GM12874 (cell line): ENCODE data around the gene POU2F1.

Experiments
- TF ChIP-seq, protein P1 (sequence below): IDR thresholded peaks from 2 replicates; pipeline ENCODE4 v1.5.1; 2011; ENCODE audit warnings: low read depth, mild to moderate bottlenecking, control low read depth, low read length, moderate library complexity; ENCODE audit not compliant: insufficient read depth

The POU2F1 gene

DNA sequence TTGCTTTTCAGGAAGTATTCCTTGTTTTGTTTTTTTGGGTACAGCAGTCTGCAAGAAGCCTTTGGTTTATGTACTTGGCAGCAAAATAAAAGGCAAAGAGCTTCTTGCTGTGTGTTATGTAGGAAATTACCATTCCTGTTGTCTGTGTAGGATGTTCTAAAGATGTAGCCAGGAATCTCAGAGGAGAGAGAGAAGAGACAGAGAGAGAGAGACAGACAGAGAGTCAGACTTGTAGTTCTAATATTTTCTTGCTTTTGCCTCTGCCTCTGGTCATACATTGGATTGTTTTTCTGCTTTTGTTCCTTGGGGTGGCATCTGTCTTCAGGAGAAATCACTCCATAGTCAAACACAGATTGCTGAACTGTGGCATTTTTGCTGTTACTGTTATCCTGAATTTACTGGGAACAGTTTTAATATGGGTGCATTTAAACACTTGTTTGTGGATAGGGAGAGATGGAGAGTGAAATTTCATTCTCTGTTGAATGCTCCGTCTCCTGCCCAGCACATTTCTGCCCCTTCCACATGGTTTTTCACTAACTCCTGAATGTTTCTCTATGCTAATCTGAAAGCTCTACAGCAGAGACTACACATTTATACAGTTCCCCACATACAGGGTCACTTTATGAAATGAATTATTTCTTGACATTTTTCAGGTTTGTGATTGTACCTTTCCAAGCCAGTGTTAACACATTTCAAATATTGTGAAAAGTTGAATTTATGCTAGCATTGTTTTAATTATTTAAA, 49.8 kb downstream of the POU2F1 start:
- TF ChIP-seq, protein P1, sequence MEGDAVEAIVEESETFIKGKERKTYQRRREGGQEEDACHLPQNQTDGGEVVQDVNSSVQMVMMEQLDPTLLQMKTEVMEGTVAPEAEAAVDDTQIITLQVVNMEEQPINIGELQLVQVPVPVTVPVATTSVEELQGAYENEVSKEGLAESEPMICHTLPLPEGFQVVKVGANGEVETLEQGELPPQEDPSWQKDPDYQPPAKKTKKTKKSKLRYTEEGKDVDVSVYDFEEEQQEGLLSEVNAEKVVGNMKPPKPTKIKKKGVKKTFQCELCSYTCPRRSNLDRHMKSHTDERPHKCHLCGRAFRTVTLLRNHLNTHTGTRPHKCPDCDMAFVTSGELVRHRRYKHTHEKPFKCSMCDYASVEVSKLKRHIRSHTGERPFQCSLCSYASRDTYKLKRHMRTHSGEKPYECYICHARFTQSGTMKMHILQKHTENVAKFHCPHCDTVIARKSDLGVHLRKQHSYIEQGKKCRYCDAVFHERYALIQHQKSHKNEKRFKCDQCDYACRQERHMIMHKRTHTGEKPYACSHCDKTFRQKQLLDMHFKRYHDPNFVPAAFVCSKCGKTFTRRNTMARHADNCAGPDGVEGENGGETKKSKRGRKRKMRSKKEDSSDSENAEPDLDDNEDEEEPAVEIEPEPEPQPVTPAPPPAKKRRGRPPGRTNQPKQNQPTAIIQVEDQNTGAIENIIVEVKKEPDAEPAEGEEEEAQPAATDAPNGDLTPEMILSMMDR = no peak

DNA sequence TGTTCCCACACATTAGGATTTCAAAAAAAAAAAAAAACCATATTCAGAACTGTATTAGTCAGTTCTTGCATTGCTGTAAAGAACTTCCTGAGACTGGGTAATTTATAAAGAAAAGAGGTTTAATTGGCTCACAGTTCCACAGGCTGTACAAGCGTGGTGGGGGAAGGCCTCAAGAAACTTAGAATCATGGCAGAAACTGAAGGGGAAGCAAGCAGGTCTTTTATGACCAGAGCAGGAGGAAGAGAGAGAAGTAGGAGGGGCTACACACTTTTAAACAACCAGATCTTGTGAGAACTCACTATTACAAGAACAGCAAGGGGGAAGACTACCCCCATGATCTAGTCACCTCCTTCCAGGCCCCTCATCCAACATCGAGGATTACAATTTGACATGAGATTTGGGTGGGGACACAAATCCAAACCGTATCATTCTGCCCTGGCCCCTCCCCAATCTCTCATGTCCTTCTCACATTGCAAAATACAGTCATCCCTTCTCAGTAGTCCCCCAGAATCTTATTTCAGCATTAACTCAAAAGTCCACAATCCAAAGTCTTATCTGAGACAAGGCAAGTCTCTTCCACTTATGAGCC, 51.8 kb downstream of the POU2F1 start:
- TF ChIP-seq, protein P1 = no peak

DNA sequence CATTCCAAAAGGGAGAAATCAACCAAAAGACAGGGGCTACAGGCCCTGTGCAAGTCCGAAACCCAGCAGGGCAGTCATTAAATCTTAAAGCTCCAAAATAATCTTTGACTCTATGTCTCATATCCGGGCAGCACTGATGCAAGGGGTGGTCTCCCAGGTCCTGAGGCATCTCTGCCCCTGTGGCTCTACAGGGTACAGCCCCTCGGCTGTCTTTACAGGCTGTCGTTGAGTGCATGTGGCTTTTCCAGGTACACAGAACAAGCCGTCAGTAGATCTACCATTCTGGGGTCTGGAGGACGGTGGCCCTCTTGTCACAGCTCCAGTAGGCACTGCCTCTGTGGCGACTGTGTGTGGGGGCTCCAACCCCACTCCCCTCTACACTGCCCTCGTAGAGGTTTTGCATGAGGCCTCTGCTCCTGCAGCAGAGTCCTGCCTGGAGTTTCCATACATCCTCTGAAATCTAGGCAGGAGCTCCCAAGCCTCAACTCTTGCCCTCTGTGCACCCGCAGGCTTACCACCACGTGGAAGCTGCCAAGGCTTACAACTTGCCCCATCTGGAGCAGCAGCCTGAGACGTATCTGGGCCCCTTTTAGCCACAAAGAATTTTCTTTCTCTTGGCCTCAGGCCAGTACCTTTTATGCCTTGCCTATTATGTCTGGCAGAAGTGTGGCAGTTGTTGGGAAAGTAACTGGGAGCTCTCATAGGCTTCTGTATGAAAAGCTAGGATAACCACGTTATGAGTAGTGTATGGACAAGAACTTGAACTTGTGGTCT, 52.5 kb downstream of the POU2F1 start:
- TF ChIP-seq, protein P1 = no peak

DNA sequence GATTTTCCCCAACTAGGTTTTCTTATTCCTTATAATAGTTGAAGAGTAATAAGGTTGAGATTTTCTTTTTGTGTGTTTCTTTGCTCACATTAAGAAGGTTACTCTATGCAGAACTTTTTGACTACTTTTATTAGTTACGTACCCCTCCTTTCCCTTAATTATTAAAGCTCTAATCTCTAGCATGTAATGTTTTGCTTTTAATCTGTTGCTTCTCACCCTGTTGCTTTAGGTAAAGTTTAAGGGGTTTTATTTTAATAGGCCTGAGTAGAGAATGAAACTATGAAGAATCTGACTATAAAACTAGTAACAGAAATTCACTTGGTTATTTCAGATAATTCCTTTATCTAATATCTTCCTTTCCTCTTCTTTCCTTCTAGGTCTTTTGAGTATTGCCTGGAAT, 53.4 kb downstream of the POU2F1 start:
- TF ChIP-seq, protein P1 = no peak

DNA sequence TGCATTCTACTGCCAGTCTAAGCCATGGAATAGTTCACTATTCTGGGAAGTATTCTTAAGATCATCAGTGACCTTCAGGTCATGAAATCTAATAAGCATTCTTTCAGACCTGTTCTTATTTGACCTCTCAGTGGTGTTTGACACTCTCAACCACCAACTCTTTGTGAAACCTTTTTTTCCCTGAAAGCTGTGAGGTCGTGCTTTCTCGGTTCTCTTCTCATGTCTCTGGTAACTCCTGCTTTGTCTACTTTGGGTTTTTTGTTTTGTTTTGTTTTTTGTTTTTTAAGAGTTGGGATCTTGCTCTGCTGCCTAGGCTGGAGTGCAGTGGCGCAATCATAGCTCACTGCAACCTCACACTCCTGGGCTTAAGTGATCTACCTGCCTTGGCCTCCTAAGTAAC, 56.3 kb downstream of the POU2F1 start:
- TF ChIP-seq, protein P1 = no peak

DNA sequence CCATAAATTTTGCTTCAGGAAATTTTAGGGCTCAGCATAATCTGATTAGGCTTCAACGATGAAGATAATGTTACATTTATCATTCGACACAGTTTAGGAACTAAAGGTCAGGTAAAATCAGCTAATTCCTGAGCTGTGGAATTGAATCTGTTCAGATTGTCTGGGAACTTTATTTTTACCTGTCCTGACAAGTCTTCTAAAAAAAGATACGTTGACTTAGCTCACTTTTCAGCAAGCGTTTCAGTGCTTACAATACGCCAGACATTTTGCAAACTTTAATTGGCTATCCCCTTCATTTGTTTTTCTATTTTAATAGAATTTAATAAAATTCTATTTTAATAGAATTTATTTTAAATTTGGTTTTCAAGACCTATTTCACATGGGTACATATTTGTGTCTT, 57.8 kb downstream of the POU2F1 start:
- TF ChIP-seq, protein P1 = no peak

DNA sequence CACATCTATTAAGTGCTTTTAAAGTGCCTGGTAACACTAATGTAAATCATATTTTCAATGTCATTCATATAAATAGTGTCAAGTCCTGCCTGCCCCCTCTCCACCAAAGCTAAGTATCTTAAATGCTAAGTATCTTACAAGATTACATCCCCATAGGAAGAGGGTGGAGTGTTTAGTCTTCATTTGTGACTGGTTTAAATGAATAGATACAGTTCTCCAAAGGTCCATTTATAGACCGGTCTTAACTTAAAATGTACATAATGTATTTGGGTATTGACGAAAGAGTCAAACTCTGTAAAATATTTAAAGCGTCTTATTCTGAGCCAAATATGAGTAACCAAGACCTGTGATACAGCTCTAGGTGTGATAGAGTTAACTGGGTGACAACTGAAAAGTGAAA, 60.2 kb downstream of the POU2F1 start:
- TF ChIP-seq, protein P1 = no peak
